HL-60 (cell line): ENCODE results near the gene INHBE.
A peak's percentile ranks its signal among the peaks of the same experiment; 100 is the strongest.
"Not testable (repeated sequence)": the region's sequence is repeated elsewhere in the genome, so short reads cannot be mapped to it uniquely, and the experiment has no call there.

ENCODE experiments used
- DNase-seq, 2 experiments: peaks; one replicate each; pipeline ENCODE4 v3.0.0-alpha.2; 2010 to 2020; ENCODE audit warnings: low read depth in 1 of 2, low spot score in 1 of 2
- H3K27ac ChIP-seq: fragments of 250-450 bp; sonication (Bioruptor Pico); replicated peaks from 2 replicates; pipeline ENCODE4 v1.5.1; 2020; ENCODE audit warnings: mild to moderate bottlenecking, moderate library complexity
- H3K27me3 ChIP-seq: fragments of 250-450 bp; sonication (Bioruptor Pico); 2 replicates; pipeline ENCODE4 v1.5.1; 2021; ENCODE audit warnings: mild to moderate bottlenecking, moderate library complexity; ENCODE audit not compliant: insufficient read depth, poor library complexity, severe bottlenecking
- H3K4me3 ChIP-seq: replicated peaks from 2 replicates; pipeline ENCODE4 v1.5.1; 2011; ENCODE audit warnings: mild to moderate bottlenecking, control low read depth, low read length; ENCODE audit not compliant: insufficient read depth
- GABPA ChIP-seq: IDR thresholded peaks from 2 replicates; pipeline ENCODE4 v1.6.1; 2012; ENCODE audit warnings: low read depth
- POLR2AphosphoS5 ChIP-seq: IDR thresholded peaks from 2 replicates; pipeline ENCODE4 v1.6.1; 2012; ENCODE audit warnings: low read depth
- SPI1 ChIP-seq: IDR thresholded peaks from 2 replicates; pipeline ENCODE4 v1.6.1; 2012; ENCODE audit warnings: low read depth, mild to moderate bottlenecking, borderline replicate concordance
- TF ChIP-seq, protein P1 (sequence below): IDR thresholded peaks from 2 replicates; pipeline ENCODE4 v1.6.1; 2012; ENCODE audit warnings: low read depth; ENCODE audit not compliant: insufficient replicate concordance
- TF ChIP-seq, protein P2 (sequence below): IDR thresholded peaks from one replicate; pipeline ENCODE4 v1.5.1; 2011; ENCODE audit warnings: low read length, control low read depth, inconsistent platforms; ENCODE audit not compliant: insufficient read depth

INHBE gene

DNA sequence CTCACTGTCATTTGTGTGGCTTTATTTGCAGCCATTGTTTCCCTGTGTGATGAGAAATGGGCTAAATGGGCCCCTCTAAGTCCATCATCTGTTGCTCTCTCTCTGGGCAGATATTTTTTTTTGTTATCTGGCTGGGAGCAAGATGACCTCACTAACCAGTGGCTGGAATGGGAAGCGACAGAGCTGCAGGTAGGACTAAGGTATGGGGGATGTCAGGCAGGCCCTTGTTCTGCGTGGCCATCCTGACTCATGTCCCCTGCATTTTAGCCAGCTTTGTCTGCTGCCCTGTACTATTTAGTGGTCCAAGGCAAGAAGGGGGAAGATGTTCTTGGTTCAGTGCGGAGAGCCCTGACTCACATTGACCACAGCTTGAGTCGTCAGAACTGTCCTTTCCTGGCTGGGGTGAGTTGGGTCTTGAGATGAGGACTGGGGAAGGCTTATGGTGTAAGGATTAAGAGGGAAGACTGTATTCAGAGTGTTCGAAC lies 34.1 kb downstream of the INHBE start:
- Histone ChIP-seq H3K4me3 (peak overlapping the region; percentile 93), H3K27ac (no peak overlapping the region), H3K27me3 (no peaks in the 10 kb centered on the region)
- DNase-seq = no peak
- no peak for TF ChIP-seq SPI1

DNA sequence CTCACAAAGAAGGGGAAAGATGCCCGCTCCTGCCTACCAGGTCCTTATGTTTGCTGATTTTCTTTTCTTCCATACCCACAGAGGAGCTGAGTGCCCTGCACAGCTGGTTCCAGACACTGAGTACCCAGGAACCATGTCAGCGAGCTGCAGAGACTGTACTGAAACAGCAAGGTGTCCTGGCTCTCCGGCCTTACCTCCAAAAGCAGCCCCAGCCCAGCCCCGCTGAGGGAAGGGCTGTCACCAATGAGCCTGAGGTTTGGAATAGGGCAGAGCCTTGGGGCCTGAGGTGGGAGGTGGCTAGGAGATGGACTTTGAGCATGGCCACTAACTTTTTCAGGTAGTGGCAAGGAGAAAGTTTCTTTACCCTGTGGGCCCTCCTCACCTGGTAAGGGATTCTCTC lies 35.0 kb downstream of the INHBE start:
- DNase-seq = no peak
- no peak overlapping the region for H3K4me3 ChIP-seq
- no peak for TF ChIP-seq SPI1
- TF ChIP-seq, protein P1, sequence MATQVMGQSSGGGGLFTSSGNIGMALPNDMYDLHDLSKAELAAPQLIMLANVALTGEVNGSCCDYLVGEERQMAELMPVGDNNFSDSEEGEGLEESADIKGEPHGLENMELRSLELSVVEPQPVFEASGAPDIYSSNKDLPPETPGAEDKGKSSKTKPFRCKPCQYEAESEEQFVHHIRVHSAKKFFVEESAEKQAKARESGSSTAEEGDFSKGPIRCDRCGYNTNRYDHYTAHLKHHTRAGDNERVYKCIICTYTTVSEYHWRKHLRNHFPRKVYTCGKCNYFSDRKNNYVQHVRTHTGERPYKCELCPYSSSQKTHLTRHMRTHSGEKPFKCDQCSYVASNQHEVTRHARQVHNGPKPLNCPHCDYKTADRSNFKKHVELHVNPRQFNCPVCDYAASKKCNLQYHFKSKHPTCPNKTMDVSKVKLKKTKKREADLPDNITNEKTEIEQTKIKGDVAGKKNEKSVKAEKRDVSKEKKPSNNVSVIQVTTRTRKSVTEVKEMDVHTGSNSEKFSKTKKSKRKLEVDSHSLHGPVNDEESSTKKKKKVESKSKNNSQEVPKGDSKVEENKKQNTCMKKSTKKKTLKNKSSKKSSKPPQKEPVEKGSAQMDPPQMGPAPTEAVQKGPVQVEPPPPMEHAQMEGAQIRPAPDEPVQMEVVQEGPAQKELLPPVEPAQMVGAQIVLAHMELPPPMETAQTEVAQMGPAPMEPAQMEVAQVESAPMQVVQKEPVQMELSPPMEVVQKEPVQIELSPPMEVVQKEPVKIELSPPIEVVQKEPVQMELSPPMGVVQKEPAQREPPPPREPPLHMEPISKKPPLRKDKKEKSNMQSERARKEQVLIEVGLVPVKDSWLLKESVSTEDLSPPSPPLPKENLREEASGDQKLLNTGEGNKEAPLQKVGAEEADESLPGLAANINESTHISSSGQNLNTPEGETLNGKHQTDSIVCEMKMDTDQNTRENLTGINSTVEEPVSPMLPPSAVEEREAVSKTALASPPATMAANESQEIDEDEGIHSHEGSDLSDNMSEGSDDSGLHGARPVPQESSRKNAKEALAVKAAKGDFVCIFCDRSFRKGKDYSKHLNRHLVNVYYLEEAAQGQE = no peak
- H3K27me3 ChIP-seq = no peaks in the 10 kb centered on the region
- H3K27ac ChIP-seq = no peak overlapping the region

DNA sequence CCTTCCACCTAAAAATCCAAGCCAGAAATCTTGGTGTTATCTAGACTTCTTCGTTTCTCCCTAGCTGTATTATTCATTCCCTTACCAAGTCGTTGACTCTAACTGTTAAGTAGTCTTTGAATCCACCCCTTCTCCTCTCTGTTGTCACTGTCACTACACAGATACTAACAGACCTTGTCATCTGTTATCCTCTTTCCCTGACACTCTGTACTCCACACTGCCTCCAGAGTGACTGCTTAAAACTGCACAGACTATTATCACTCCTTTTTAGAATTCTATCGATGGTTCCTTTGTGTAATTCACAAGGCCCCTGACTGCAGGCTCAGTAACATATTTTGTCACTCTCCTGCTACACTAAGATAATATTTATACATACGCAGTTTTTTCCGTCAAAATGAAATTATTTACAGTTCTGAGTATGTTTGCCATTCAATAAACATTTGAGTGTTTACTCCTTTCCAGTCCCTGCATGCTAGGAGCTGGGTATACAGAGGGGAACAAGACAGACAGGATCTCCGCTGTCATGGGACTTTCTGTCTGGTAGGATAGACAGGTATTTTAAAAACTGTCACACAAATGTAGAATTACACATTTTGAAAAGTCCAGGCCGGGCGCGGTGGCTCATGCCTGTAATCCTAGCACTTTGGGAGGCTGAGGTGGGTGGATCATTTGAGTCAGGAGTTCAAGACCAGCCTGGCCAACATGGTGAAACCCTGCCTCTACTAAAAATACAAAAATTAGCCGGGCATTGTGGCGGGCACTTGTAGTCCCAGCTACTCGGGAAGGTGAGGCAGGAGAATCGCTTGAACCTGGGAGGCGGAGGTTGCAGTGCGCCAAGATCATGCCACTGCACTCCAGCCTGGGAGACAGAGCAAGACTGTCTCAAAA lies 36.5 kb downstream of the INHBE start:
- no peak overlapping the region for H3K27ac ChIP-seq
- no peak for DNase-seq
- H3K27me3 ChIP-seq = no peaks in the 10 kb centered on the region
- H3K4me3 ChIP-seq = no peak overlapping the region
- TF ChIP-seq SPI1 = no peak
- TF ChIP-seq, protein P2, sequence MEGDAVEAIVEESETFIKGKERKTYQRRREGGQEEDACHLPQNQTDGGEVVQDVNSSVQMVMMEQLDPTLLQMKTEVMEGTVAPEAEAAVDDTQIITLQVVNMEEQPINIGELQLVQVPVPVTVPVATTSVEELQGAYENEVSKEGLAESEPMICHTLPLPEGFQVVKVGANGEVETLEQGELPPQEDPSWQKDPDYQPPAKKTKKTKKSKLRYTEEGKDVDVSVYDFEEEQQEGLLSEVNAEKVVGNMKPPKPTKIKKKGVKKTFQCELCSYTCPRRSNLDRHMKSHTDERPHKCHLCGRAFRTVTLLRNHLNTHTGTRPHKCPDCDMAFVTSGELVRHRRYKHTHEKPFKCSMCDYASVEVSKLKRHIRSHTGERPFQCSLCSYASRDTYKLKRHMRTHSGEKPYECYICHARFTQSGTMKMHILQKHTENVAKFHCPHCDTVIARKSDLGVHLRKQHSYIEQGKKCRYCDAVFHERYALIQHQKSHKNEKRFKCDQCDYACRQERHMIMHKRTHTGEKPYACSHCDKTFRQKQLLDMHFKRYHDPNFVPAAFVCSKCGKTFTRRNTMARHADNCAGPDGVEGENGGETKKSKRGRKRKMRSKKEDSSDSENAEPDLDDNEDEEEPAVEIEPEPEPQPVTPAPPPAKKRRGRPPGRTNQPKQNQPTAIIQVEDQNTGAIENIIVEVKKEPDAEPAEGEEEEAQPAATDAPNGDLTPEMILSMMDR = peak; percentile 25

DNA sequence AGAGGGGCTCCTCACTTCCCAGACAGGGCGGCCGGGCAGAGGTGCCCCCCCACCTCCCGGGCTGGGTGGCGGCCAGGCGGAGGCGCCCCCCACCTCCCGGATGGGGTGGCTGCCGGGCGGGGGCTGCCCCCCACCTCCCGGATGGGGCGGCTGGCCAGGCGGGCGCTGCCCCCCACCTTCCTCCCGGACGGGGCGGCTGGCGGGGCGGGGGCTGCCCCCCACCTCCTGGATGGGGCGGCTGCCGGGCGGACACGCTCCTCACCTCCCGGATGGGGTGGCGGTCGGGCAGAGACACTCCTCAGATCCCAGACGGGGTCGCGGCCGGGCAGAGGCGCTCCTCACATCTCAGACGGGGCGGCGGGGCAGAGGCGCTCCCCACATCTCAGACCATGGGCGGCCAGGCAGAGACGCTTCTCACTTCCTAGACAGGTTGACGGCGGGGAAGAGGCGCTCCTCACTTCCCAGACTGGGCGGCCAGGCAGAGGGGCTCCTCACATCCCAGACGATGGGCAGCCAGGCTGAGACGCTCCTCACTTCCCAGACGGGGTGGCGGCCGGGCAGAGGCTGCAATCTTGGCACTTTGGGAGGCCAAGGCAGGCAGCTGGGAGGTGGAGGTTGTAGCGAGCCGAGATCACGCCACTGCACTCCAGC lies 40.1 kb downstream of the INHBE start:
- H3K4me3 ChIP-seq, DNase-seq, H3K27ac ChIP-seq, H3K27me3 ChIP-seq: not testable (repeated sequence)

DNA sequence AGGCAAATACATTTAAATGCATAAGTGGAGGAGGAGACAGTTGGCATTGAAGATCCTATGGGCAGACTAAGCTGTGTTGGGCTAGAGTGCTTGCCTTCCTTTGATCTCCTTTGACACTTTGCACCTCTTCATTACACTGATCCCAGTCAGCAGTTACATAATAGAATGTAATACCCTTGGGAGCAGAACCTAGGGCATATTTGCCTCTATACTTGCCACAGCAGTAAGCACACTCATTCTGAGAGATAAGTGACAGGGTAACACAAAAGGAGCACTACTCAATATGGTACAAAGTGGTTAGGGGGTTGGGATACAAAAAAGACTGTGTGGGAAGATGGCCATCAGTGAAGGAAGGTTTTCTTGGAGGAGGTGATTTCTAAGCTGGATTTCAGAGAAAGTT lies 41.7 kb downstream of the INHBE start:
- DNase-seq = no peak
- Histone ChIP-seq H3K4me3 (no peak overlapping the region), H3K27ac (no peak overlapping the region), H3K27me3 (no peaks in the 10 kb centered on the region)
- TF ChIP-seq, protein P2 = no peak
- TF ChIP-seq, protein P1 = no peak
- TF ChIP-seq GABPA (no peak), POLR2AphosphoS5 (no peak; the same call in 1 of the 2 replicates), SPI1 (no peak)
